Esophagus muscularis mucosa (tissue), 4 donors: Measurements from ENCODE around the gene TMEM175.

Experiments used
- CTCF ChIP-seq, 3 experiments: fragments of 200-600 bp in 2 of 3; fragments of 450-650 bp in 1 of 3; sonication (generic) in 2 of 3; IDR thresholded peaks; one replicate each; pipeline ENCODE4 v1.5.1; 2017 to 2019; ENCODE audit warnings: antibody characterized with exemption in 3 of 3, mild to moderate bottlenecking in 2 of 3, moderate library complexity in 1 of 3
- EP300 ChIP-seq: sonication (generic); formaldehyde crosslinking; IDR thresholded peaks from one replicate; pipeline ENCODE4 v1.6.1; 2017; ENCODE audit warnings: antibody characterized with exemption
- POLR2A ChIP-seq: fragments of 450-650 bp; IDR thresholded peaks from one replicate; pipeline ENCODE4 v1.6.1; 2017; ENCODE audit warnings: antibody characterized with exemption, moderate library complexity, mild to moderate bottlenecking, low read depth
- POLR2AphosphoS5 ChIP-seq, 2 donors: sonication (generic); formaldehyde crosslinking; IDR thresholded peaks; one replicate each; pipeline ENCODE4 v1.6.1; 2017; ENCODE audit warnings: antibody characterized with exemption in 2 of 2

- TF ChIP-seq CTCF (IDR thresholded peaks at IDR 0.05): no peak
- no peak for TF ChIP-seq POLR2A
- no peak for TF ChIP-seq POLR2AphosphoS5 (IDR thresholded peaks at IDR 0.05)
- TF ChIP-seq EP300: no peak
Measured at GRCh38 chr4:1002631-1003251, 70.5 kb downstream of the TMEM175 start.
